GM23248 (cell line): ENCODE measurements around the gene PHC1. TPM values are rescaled to one million over a fixed set of nuclear protein-coding genes. Genes with fewer than 3 reads are reported as not detected.

Experiments used
- DNase-seq: peaks from one replicate; pipeline ENCODE4 v3.0.0-alpha.2; 2015
- H2AFZ ChIP-seq: fragments of 200-600 bp; sonication (generic); 2 replicates; pipeline ENCODE4 v1.6.1; 2016; ENCODE audit warnings: antibody characterized with exemption
- H3F3A ChIP-seq: fragments of 200-600 bp; sonication (generic); 2 replicates; pipeline ENCODE4 v1.6.1; 2016; ENCODE audit warnings: mild to moderate bottlenecking, antibody characterized with exemption, mixed run types; ENCODE audit not compliant: insufficient read depth
- H3K27ac ChIP-seq: fragments of 200-600 bp; sonication (generic); 2 replicates; pipeline ENCODE4 v1.5.1; 2016; ENCODE audit warnings: mild to moderate bottlenecking
- H3K27me3 ChIP-seq: fragments of 200-600 bp; sonication (generic); replicated peaks from 2 replicates; pipeline ENCODE4 v1.6.1; 2016; ENCODE audit warnings: mild to moderate bottlenecking; ENCODE audit not compliant: insufficient read depth
- H3K36me3 ChIP-seq: fragments of 200-600 bp; sonication (generic); 2 replicates; pipeline ENCODE4 v1.6.1; 2016; ENCODE audit warnings: low read depth, mild to moderate bottlenecking
- H3K4me1 ChIP-seq: fragments of 200-600 bp; sonication (generic); 2 replicates; pipeline ENCODE4 v1.6.1; 2016; ENCODE audit warnings: mild to moderate bottlenecking; ENCODE audit not compliant: insufficient read depth
- H3K4me2 ChIP-seq: fragments of 200-600 bp; sonication (generic); one replicate; pipeline ENCODE4 v1.6.1; 2016; ENCODE audit warnings: mild to moderate bottlenecking; ENCODE audit not compliant: unreplicated experiment
- H3K4me3 ChIP-seq: fragments of 200-600 bp; sonication (generic); 2 replicates; pipeline ENCODE4 v1.5.1; 2016; ENCODE audit warnings: mild to moderate bottlenecking
- H3K79me2 ChIP-seq: fragments of 200-600 bp; sonication (generic); 2 replicates; pipeline ENCODE4 v1.6.1; 2016; ENCODE audit warnings: mild to moderate bottlenecking; ENCODE audit not compliant: insufficient read depth
- H3K9ac ChIP-seq: fragments of 200-600 bp; sonication (generic); 2 replicates; pipeline ENCODE4 v1.6.1; 2016; ENCODE audit warnings: mild to moderate bottlenecking
- H3K9me2 ChIP-seq: fragments of 200-600 bp; sonication (generic); 2 replicates; pipeline ENCODE4 v1.6.1; 2016; ENCODE audit warnings: mixed run types, mild to moderate bottlenecking, moderate library complexity; ENCODE audit not compliant: insufficient read depth
- H3K9me3 ChIP-seq: fragments of 200-600 bp; sonication (generic); one replicate; pipeline ENCODE4 v1.6.1; 2017; ENCODE audit warnings: low read depth
- H4K20me1 ChIP-seq: fragments of 200-600 bp; sonication (generic); 2 replicates; pipeline ENCODE4 v1.6.0; 2016; ENCODE audit not compliant: insufficient read depth
- EZH2 ChIP-seq: fragments of 200-600 bp; sonication (generic); IDR thresholded peaks from 2 replicates; pipeline ENCODE4 v1.6.1; 2018; ENCODE audit warnings: antibody characterized with exemption, mild to moderate bottlenecking; ENCODE audit not compliant: insufficient read depth, poor library complexity, severe bottlenecking
- EZH2phosphoT487 ChIP-seq: fragments of 200-600 bp; sonication (generic); IDR thresholded peaks from 2 replicates; pipeline ENCODE4 v1.6.1; 2018; ENCODE audit warnings: antibody characterized with exemption, moderate library complexity, mild to moderate bottlenecking, low read depth; ENCODE audit not compliant: insufficient read depth
- WGBS, 2 experiments: methylation state at CpG; one replicate each; pipeline ENCODE4 v1.1.6; 2015 to 2017; ENCODE audit warnings: low lambda C conversion rate in 2 of 2, low coverage in 1 of 2; ENCODE audit errors: missing lambda C conversion rate in 2 of 2; 5-methylcytosine and 5-hydroxymethylcytosine counted together
- in situ Hi-C: fragments of 300-500 bp; cut with MboI; formaldehyde crosslinking; loops from 2 replicates; pipeline ENCODE4 v1.15.0; 2020
- polyA plus RNA-seq: library from polyadenylated mRNA; unstranded; fragments of >200 nt; fragmentation: Nextera tagmentation; extraction: Ambion mirVana; gene quantifications from 2 replicates; pipeline ENCODE4 v1.2.1, GENCODE V29; 2016
- total RNA-seq: library from RNA; depleted of rRNA; stranded (reverse); fragments of >200 nt; shearing (Covaris generic); gene quantifications from 2 replicates; pipeline ENCODE4 v1.2.3, GENCODE V29; 2014

The PHC1 gene
- total and polyA plus RNA-seq, 2 experiments from 2014 or later = 6.4 to 16.1 TPM

GRCh38 chr12:8905546-8905945 lies 8.8 kb upstream of the PHC1 start:
- no peaks in the 10 kb centered on the region for H3K4me1 ChIP-seq
- no peaks in the 10 kb centered on the region for H3K9me3 ChIP-seq
- H3K27ac ChIP-seq = no peak overlapping the region
- H4K20me1 ChIP-seq = no peaks in the 10 kb centered on the region
- H3K79me2 ChIP-seq = no peaks in the 10 kb centered on the region
- TF ChIP-seq EZH2phosphoT487 (no peak), EZH2 (no peak)
- no peaks in the 10 kb centered on the region for H3K9me2 ChIP-seq
- no peak overlapping the region for H3K4me3 ChIP-seq
- no peaks in the 10 kb centered on the region for H3F3A ChIP-seq
- H3K36me3 ChIP-seq = no peaks in the 10 kb centered on the region
- no peaks in the 10 kb centered on the region for H3K27me3 ChIP-seq
- no peak overlapping the region for H3K4me2 ChIP-seq
- no peak overlapping the region for H2AFZ ChIP-seq
- 69 to 76% methylated on average over 7 to 10 of the region's 10 CpGs for WGBS, 2 experiments
- H3K9ac ChIP-seq = no peak overlapping the region
- in situ Hi-C loops = no loop called here
- DNase-seq = no peak

GRCh38 chr12:8906266-8907180 lies 7.8 kb upstream of the PHC1 start:
- no peak overlapping the region for H3K4me3 ChIP-seq
- no peaks in the 10 kb centered on the region for H4K20me1 ChIP-seq
- H3K4me1 ChIP-seq = no peaks in the 10 kb centered on the region
- 77 to 80% methylated on average over 16 of the region's 16 CpGs for WGBS, 2 experiments
- H3K9me2 ChIP-seq = no peaks in the 10 kb centered on the region
- H3K27ac ChIP-seq = no peak overlapping the region
- no peaks in the 10 kb centered on the region for H3K36me3 ChIP-seq
- no peaks in the 10 kb centered on the region for H3K9me3 ChIP-seq
- no peak overlapping the region for H3K9ac ChIP-seq
- no peaks in the 10 kb centered on the region for H3F3A ChIP-seq
- no peak for DNase-seq
- H3K27me3 ChIP-seq = no peaks in the 10 kb centered on the region
- H3K4me2 ChIP-seq = no peak overlapping the region
- TF ChIP-seq EZH2 (no peak), EZH2phosphoT487 (no peak)
- no peak overlapping the region for H2AFZ ChIP-seq
- no peaks in the 10 kb centered on the region for H3K79me2 ChIP-seq
- in situ Hi-C loops = no loop called here

- no peaks in the 10 kb centered on the region for H3K9me2 ChIP-seq
- H3F3A ChIP-seq = no peaks in the 10 kb centered on the region
These were observed 6.8 kb upstream of the PHC1 start for GRCh38 chr12:8907513-8907912.

GRCh38 chr12:8909752-8910151 lies 4.6 kb upstream of the PHC1 start:
- no peaks in the 10 kb centered on the region for H3F3A ChIP-seq
- in situ Hi-C loops = no loop called here
- H3K9me2 ChIP-seq = no peaks in the 10 kb centered on the region
- no peak overlapping the region for H3K4me2 ChIP-seq
- H3K36me3 ChIP-seq = no peaks in the 10 kb centered on the region
- H3K4me1 ChIP-seq = peaks cover 12% of the 10 kb centered on the region; the same call in 1 of the 2 replicates
- WGBS, 2 experiments = 69 to 70% methylated on average over 5 of the region's 5 CpGs
- H2AFZ ChIP-seq = no peak overlapping the region
- H3K4me3 ChIP-seq = no peak overlapping the region
- DNase-seq = no peak
- no peak overlapping the region for H3K9ac ChIP-seq
- H3K79me2 ChIP-seq = no peaks in the 10 kb centered on the region
- TF ChIP-seq EZH2phosphoT487 (no peak), EZH2 (no peak)
- no peaks in the 10 kb centered on the region for H4K20me1 ChIP-seq
- no peaks in the 10 kb centered on the region for H3K27me3 ChIP-seq
- no peak overlapping the region for H3K27ac ChIP-seq
- H3K9me3 ChIP-seq = no peaks in the 10 kb centered on the region

More at GRCh38 chr12:8907513-8907912, 6.8 kb upstream of the PHC1 start:
- no peaks in the 10 kb centered on the region for H3K36me3 ChIP-seq
- no peak overlapping the region for H3K27ac ChIP-seq
- in situ Hi-C loops = no loop called here
- H3K27me3 ChIP-seq = no peaks in the 10 kb centered on the region
- TF ChIP-seq EZH2 (no peak), EZH2phosphoT487 (no peak)
- H3K79me2 ChIP-seq = no peaks in the 10 kb centered on the region
- H3K4me2 ChIP-seq = no peak overlapping the region
- H2AFZ ChIP-seq = no peak overlapping the region
- WGBS, 2 experiments = 85 to 87% methylated on average over 3 of the region's 3 CpGs
- no peak overlapping the region for H3K9ac ChIP-seq
- H3K9me3 ChIP-seq = no peaks in the 10 kb centered on the region
- no peaks in the 10 kb centered on the region for H4K20me1 ChIP-seq
- no peak overlapping the region for H3K4me3 ChIP-seq
- no peak for DNase-seq
- H3K4me1 ChIP-seq = no peaks in the 10 kb centered on the region
